ENCODE results near the gene TSC22D1.

Gene TSC22D1

GRCh38 chr13:44508562-44509077 is 67.5 kb downstream of the TSC22D1 start:
- TF ChIP-seq FOXP2 (optimal IDR thresholded peaks at IDR 0.05; ENCODE audit: borderline replicate concordance, extremely low read depth, extremely low read length, insufficient read depth) = no peak
- no peak for TF ChIP-seq POLR2AphosphoS5 (IDR thresholded peaks at IDR 0.05; ENCODE audit: low read depth, low read length)

DNA sequence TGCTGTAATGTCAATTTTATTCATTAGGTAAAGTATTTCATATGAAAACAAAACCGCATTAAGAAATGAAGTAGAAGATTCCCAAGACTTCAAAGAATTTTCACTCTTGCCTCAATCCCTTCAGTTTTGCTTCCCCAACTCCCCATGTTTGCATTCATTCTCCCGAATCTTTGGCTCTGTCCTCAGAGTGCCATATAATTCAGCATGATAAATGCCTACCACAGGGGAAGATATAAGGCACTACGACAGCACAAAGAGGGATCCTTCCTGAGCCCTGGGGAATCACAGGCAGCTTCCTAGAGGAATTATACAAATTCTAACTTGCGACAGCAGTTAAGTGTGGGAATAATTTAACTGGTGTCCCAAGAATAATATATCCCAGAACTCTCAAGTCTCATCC is 68.5 kb downstream of the TSC22D1 start:
- TF ChIP-seq, protein P1, sequence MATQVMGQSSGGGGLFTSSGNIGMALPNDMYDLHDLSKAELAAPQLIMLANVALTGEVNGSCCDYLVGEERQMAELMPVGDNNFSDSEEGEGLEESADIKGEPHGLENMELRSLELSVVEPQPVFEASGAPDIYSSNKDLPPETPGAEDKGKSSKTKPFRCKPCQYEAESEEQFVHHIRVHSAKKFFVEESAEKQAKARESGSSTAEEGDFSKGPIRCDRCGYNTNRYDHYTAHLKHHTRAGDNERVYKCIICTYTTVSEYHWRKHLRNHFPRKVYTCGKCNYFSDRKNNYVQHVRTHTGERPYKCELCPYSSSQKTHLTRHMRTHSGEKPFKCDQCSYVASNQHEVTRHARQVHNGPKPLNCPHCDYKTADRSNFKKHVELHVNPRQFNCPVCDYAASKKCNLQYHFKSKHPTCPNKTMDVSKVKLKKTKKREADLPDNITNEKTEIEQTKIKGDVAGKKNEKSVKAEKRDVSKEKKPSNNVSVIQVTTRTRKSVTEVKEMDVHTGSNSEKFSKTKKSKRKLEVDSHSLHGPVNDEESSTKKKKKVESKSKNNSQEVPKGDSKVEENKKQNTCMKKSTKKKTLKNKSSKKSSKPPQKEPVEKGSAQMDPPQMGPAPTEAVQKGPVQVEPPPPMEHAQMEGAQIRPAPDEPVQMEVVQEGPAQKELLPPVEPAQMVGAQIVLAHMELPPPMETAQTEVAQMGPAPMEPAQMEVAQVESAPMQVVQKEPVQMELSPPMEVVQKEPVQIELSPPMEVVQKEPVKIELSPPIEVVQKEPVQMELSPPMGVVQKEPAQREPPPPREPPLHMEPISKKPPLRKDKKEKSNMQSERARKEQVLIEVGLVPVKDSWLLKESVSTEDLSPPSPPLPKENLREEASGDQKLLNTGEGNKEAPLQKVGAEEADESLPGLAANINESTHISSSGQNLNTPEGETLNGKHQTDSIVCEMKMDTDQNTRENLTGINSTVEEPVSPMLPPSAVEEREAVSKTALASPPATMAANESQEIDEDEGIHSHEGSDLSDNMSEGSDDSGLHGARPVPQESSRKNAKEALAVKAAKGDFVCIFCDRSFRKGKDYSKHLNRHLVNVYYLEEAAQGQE (IDR thresholded peaks at IDR 0.05; ENCODE audit: insufficient read depth in 1 of 2, low read depth in 2 of 2, low read length in 2 of 2) = no peak
- TF ChIP-seq POLR2AphosphoS5 (IDR thresholded peaks at IDR 0.05; ENCODE audit: low read depth, low read length) (no peak), SIN3A (IDR thresholded peaks at IDR 0.05; ENCODE audit: borderline replicate concordance, insufficient read depth, low read length) (no peak), FOXP2 (optimal IDR thresholded peaks at IDR 0.05; ENCODE audit: borderline replicate concordance, extremely low read depth, extremely low read length, insufficient read depth) (no peak), TAF1 (IDR thresholded peaks at IDR 0.05; ENCODE audit: borderline replicate concordance, insufficient read depth, low read length) (no peak)

GRCh38 chr13:44506719-44507118 is 69.4 kb downstream of the TSC22D1 start:
- TF ChIP-seq POLR2AphosphoS5 (IDR thresholded peaks at IDR 0.05; ENCODE audit: low read depth, low read length) = no peak
- no peak for TF ChIP-seq FOXP2 (optimal IDR thresholded peaks at IDR 0.05; ENCODE audit: borderline replicate concordance, extremely low read depth, extremely low read length, insufficient read depth)

GRCh38 chr13:44506251-44506650 is 69.9 kb downstream of the TSC22D1 start:
- TF ChIP-seq SIN3A (IDR thresholded peaks at IDR 0.05; ENCODE audit: borderline replicate concordance, insufficient read depth, low read length) (no peak), POLR2AphosphoS5 (IDR thresholded peaks at IDR 0.05; ENCODE audit: low read depth, low read length) (no peak), TAF1 (IDR thresholded peaks at IDR 0.05; ENCODE audit: borderline replicate concordance, insufficient read depth, low read length) (no peak), FOXP2 (optimal IDR thresholded peaks at IDR 0.05; ENCODE audit: borderline replicate concordance, extremely low read depth, extremely low read length, insufficient read depth) (no peak)
- TF ChIP-seq, protein P1 (IDR thresholded peaks at IDR 0.05; ENCODE audit: insufficient read depth in 1 of 2, low read depth in 2 of 2, low read length in 2 of 2) = no peak

DNA sequence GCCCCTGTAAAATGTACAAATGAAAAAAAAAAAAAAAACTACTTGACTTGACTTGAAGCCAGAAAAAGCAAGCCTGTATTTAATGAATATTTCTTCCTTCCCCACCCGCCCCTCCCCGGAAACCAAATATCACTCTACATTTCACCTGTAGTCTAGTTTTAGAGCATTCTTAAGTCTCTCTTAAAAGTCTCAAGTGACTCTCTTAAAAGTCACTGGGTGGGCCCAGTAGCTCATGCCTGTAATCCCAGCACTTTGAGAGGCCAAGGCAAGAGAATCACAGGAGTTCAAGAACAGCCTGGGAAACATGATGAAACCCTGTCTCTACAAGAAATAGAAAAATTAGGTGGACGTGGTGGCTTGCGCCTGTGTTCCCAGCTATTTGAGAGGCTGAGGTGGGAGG is 72.0 kb downstream of the TSC22D1 start:
- TF ChIP-seq SIN3A (IDR thresholded peaks at IDR 0.05; ENCODE audit: borderline replicate concordance, insufficient read depth, low read length) = no peak
- no peak for TF ChIP-seq POLR2AphosphoS5 (IDR thresholded peaks at IDR 0.05; ENCODE audit: low read depth, low read length)
- TF ChIP-seq TAF1 (IDR thresholded peaks at IDR 0.05; ENCODE audit: borderline replicate concordance, insufficient read depth, low read length) = no peak
- TF ChIP-seq, protein P1 (IDR thresholded peaks at IDR 0.05; ENCODE audit: insufficient read depth in 1 of 2, low read depth in 2 of 2, low read length in 2 of 2) = no peak
- TF ChIP-seq FOXP2 (optimal IDR thresholded peaks at IDR 0.05; ENCODE audit: borderline replicate concordance, extremely low read depth, extremely low read length, insufficient read depth) = no peak

GRCh38 chr13:44498969-44499368 is 77.2 kb downstream of the TSC22D1 start:
- TF ChIP-seq FOXP2 (optimal IDR thresholded peaks at IDR 0.05; ENCODE audit: borderline replicate concordance, extremely low read depth, extremely low read length, insufficient read depth) (no peak), TAF1 (IDR thresholded peaks at IDR 0.05; ENCODE audit: borderline replicate concordance, insufficient read depth, low read length) (no peak), POLR2AphosphoS5 (IDR thresholded peaks at IDR 0.05; ENCODE audit: low read depth, low read length) (no peak), SIN3A (IDR thresholded peaks at IDR 0.05; ENCODE audit: borderline replicate concordance, insufficient read depth, low read length) (no peak)
- TF ChIP-seq, protein P1 (IDR thresholded peaks at IDR 0.05; ENCODE audit: insufficient read depth in 1 of 2, low read depth in 2 of 2, low read length in 2 of 2) = no peak

Measured in PFSK-1 (cell line).